GM12801 (cell line): ENCODE measurements around the gene CACNA1F.

Experiments
- CTCF ChIP-seq: IDR thresholded peaks from one replicate; pipeline ENCODE4 v1.5.1; 2011; ENCODE audit warnings: control low read depth; ENCODE audit not compliant: insufficient read length; ENCODE audit errors: extremely low read depth

The CACNA1F gene

DNA sequence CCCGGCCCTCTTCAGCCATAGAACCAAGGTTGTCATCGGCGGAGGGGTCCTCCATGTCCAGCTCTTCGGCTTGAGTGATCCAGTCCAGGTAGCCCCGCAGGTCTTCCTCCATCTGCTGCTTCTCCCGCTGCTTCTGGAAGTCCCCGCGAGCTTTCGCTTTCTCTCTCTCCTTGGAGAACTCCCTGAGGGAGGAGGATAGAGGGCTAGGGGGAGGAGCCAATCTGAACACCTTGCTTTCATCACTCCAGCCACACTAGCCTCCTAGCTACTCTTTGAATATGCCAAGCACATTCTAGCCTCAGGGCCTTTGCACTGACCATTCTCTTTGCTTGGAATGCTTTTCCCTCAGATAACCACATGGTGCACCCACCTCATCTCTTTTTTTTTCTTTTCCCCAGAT is 6.2 kb downstream of the CACNA1F start:
- no peak for TF ChIP-seq CTCF

GRCh38 chrX:49225858-49226257 is 7.3 kb downstream of the CACNA1F start:
- TF ChIP-seq CTCF = no peak

- TF ChIP-seq CTCF = no peak
These were observed 11.3 kb downstream of the CACNA1F start for GRCh38 chrX:49221868-49222267.

- no peak for TF ChIP-seq CTCF
These were observed 13.0 kb downstream of the CACNA1F start for GRCh38 chrX:49220100-49220499.

DNA sequence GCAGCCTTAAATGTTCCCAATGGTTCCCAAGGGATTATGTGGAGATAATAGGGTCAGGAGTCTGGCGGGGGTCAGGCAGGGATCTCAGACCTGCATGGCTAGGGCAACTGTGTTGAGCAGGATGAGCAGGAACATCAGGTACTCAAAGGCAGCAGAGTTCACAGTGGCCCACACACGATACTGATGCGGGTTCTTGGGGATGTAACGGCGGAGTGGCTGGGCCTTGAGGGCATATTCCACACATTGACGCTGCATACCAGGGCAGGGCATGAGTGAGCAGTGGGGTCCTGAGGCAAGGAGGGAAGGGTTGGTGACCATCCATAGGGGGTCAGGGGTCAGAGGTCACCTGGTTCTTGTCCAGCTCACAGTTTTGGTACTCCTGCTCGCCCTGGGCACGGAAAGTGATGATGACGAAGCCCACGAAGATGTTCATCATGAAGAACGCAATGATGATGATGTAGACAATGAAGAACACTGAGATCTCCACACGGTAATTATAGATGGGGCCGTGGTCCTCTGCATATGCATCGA is 18.1 kb downstream of the CACNA1F start:
- no peak for TF ChIP-seq CTCF

GRCh38 chrX:49214416-49214815 is 18.7 kb downstream of the CACNA1F start:
- TF ChIP-seq CTCF = no peak

- TF ChIP-seq CTCF = no peak
These were observed 20.3 kb downstream of the CACNA1F start for GRCh38 chrX:49212861-49213260.

- TF ChIP-seq CTCF = no peak
These were observed 20.9 kb downstream of the CACNA1F start for GRCh38 chrX:49212209-49212608.
